GM12872 (cell line): ENCODE measurements around the gene MRPS24.

ENCODE experiments used
- CTCF ChIP-seq: IDR thresholded peaks from 3 replicates; pipeline ENCODE4 v1.5.1; 2011; ENCODE audit warnings: low read depth, mild to moderate bottlenecking, low read length, moderate library complexity; ENCODE audit not compliant: insufficient read depth

The MRPS24 gene

DNA sequence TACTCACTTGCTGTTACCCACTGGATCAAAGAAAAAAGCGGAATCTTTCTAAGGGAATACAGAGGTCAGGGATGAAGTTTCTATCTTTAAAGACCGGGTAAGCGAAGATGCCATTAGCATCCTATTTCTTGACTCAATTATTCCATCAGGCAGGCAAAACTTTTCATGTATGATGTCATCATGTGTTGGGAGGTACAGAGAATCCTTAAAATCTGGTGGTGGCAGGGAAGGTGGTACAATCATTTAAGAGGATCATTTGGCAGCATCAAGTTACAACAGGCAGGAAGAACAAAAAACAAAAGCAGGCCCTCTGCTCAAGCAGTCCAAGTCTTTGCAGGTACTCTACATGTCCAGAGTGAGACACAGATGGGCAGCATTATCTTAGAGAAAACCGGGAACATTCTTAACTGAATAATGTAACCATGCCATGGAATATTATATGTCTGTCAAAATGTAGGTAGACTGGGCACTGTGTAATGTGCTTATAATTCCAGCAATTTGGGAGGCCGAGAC is 33.3 kb upstream of the MRPS24 start:
- TF ChIP-seq CTCF: no peak

- no peak for TF ChIP-seq CTCF
These were observed 26.6 kb upstream of the MRPS24 start for GRCh38 chr7:43895847-43896415.

GRCh38 chr7:43891069-43891955 is 22.0 kb upstream of the MRPS24 start:
- no peak for TF ChIP-seq CTCF

- no peak for TF ChIP-seq CTCF
These were observed 21.2 kb upstream of the MRPS24 start for GRCh38 chr7:43890468-43890867.

DNA sequence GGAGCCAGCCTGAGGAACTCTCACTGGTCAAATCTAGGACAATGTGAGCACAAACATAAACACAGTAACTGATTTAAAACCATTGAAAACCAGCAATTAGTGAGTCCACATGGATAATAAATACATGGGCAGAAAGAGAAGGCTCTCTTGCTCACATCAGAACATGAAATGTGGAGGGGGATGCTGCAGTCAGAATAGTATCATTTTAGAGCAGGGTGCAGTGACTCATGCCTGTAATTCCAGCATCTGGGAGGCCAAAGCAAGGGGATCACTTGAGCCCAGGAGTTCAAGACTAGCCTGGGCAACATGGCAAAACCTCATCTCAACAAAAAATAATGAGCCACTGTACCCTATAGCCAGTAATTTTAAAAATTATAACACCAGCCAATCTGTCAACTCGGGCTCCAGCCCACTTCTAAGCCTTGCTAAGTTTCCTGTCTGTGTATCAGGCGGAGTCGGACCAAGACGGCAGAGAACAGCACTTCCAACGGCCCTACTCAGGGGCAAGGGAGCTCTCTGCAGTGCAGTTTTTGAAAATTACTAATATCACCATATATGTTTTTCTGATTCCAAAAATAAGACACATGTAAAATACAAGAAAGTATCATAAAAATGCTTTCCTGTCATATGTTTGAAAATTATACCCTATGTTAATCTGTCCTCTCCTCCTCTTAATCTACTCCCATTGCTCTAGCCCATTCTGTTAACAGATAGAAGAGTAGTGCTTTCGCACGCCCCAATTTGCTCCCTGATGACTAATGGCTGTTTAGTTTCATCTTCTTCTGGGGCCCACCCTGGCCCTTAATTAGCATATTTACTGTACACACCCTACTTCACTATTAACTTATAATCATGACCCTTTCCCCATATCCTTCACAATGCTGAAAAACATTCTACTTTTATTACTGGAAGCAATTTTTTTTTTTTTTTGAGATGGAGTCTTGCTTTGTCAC is 20.0 kb upstream of the MRPS24 start:
- no peak for TF ChIP-seq CTCF

GRCh38 chr7:43884617-43885016 is 15.3 kb upstream of the MRPS24 start:
- TF ChIP-seq CTCF: no peak

DNA sequence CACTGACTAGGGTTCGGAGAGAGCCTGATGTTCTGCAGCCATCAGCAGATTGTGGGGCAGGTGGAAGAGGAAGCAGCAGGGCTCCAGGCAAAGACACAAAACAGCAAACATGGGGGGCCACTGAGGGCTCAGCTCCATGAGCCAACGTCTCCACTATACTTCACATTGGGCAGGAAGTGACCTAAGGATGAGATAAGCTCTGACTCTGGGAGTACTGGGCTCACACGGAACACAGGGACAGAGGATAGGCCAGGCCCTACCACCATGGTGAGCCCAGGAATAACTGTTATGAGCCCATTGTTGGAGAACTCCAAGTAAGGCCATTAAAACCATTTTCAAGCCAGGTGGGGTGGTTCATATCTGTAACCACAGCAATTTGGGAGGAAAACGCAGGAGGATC is 14.9 kb upstream of the MRPS24 start:
- TF ChIP-seq CTCF: no peak
